K562 (cell line): Measurements from ENCODE around the gene GALK2. TPM values are rescaled to one million over a fixed set of nuclear protein-coding genes. Genes with fewer than 3 reads are reported as not detected.

ENCODE experiments used
- BACH1 ChIP-seq: fragments of 200-800 bp; sonication (Bioruptor generic); IDR thresholded peaks from 2 replicates; pipeline ENCODE4 v1.6.1; 2016; ENCODE audit warnings: missing genetic modification characterization, missing compliant biosample characterization
- DDX20 ChIP-seq: fragments of 450-650 bp; IDR thresholded peaks from 2 replicates; pipeline ENCODE4 v1.6.1; 2016; ENCODE audit warnings: missing genetic modification characterization, low read depth, mild to moderate bottlenecking, missing compliant biosample characterization, moderate library complexity
- ETV1 ChIP-seq: fragments of 450-650 bp; conservative IDR thresholded peaks from 2 replicates; pipeline ENCODE4 v1.6.1; 2016; ENCODE audit warnings: missing genetic modification characterization, control low read depth, low read depth, missing compliant biosample characterization
- FOS ChIP-seq: IDR thresholded peaks from 3 replicates; pipeline ENCODE4 v1.6.1; 2011; ENCODE audit not compliant: insufficient read length; ENCODE audit errors: extremely low read depth
- HCFC1 ChIP-seq: IDR thresholded peaks from 2 replicates; pipeline ENCODE4 v1.6.1; 2012; ENCODE audit warnings: low read depth, low read length, improper control_type of control experiment
- HNRNPH1 ChIP-seq: fragments of 200-400 bp; formaldehyde crosslinking; optimal IDR thresholded peaks from 2 replicates; pipeline ENCODE3; 2017; ENCODE audit warnings: low read depth, mild to moderate bottlenecking, low read length, moderate library complexity
- HNRNPUL1 ChIP-seq: fragments of 200-400 bp; formaldehyde crosslinking; IDR thresholded peaks from 2 replicates; pipeline ENCODE4 v1.6.1; 2017; ENCODE audit warnings: low read length
- KDM1A ChIP-seq, 2 experiments: fragments of 450-650 bp; IDR thresholded peaks; 2 replicates each; pipeline ENCODE4 v1.6.1; 2016; ENCODE audit warnings: mild to moderate bottlenecking in 2 of 2
- KLF10 ChIP-seq: fragments of 250-450 bp; sonication (Bioruptor Pico); IDR thresholded peaks from 2 replicates; pipeline ENCODE4 v1.6.1; 2021; ENCODE audit warnings: matching md5 sums
- MAFG ChIP-seq: fragments of 450-650 bp; conservative IDR thresholded peaks from 2 replicates; pipeline ENCODE4 v1.6.1; 2016; ENCODE audit warnings: missing genetic modification characterization, missing compliant biosample characterization
- MCM5 ChIP-seq: fragments of 450-650 bp; IDR thresholded peaks from 2 replicates; pipeline ENCODE4 v1.6.1; 2016; ENCODE audit warnings: low read depth
- NCOR1 ChIP-seq: fragments of 450-650 bp; IDR thresholded peaks from 2 replicates; pipeline ENCODE4 v1.6.1; 2016; ENCODE audit warnings: mild to moderate bottlenecking, moderate library complexity
- NEUROD1 ChIP-seq: fragments of 150-350 bp; IDR thresholded peaks from 2 replicates; pipeline ENCODE4 v1.6.1; 2014; ENCODE audit warnings: borderline replicate concordance, low read length, low read depth; ENCODE audit not compliant: partially characterized antibody
- NFYB ChIP-seq: IDR thresholded peaks from 2 replicates; pipeline ENCODE4 v1.6.1; 2011; ENCODE audit warnings: mild to moderate bottlenecking, moderate library complexity; ENCODE audit not compliant: insufficient read length; ENCODE audit errors: extremely low read depth
- RBM25 ChIP-seq: fragments of 200-400 bp; formaldehyde crosslinking; IDR thresholded peaks from 2 replicates; pipeline ENCODE4 v1.6.1; 2018; ENCODE audit warnings: low read length, low read depth, moderate library complexity; ENCODE audit not compliant: severe bottlenecking
- SETDB1 ChIP-seq: IDR thresholded peaks from one replicate; pipeline ENCODE4 v1.6.1; 2012; ENCODE audit warnings: low read length, control low read depth, inconsistent platforms
- SMARCC2 ChIP-seq: fragments of 450-650 bp; IDR thresholded peaks from 2 replicates; pipeline ENCODE4 v1.6.1; 2017; ENCODE audit warnings: antibody characterized with exemption, moderate library complexity, mild to moderate bottlenecking, low read depth
- TBL1XR1 ChIP-seq, 2 experiments: IDR thresholded peaks; 2 replicates each; pipeline ENCODE4 v1.6.1; 2012; ENCODE audit warnings: improper control_type of control experiment in 2 of 2, low read length in 2 of 2, mild to moderate bottlenecking in 1 of 2
- TCF15 ChIP-seq: fragments of 250-450 bp; sonication (Bioruptor Pico); IDR thresholded peaks from 2 replicates; pipeline ENCODE4 v1.8.0; 2022; ENCODE audit warnings: moderate library complexity, mild to moderate bottlenecking, inconsistent platforms
- ZBTB1 ChIP-seq: sonication (generic); formaldehyde crosslinking; IDR thresholded peaks from 2 replicates; pipeline ENCODE4 v1.8.1; 2023; ENCODE audit warnings: missing genetic modification reagents, low read depth, mild to moderate bottlenecking, borderline replicate concordance
- ZNF589 ChIP-seq: fragments of 200-800 bp; sonication (Bioruptor generic); IDR thresholded peaks from 2 replicates; pipeline ENCODE4 v1.6.1; 2016; ENCODE audit warnings: low read depth, missing genetic modification characterization, missing compliant biosample characterization
- polyA plus RNA-seq, 8 experiments: library from polyadenylated mRNA; depleted of rRNA in 4 of 8; stranded (reverse) in 5 of 8; unstranded in 3 of 8; fragments of >200 nt; fragmentation: Nextera tagmentation in 2 of 8; fragmentation: Illumina TruSeq in 1 of 8; extraction: Ambion mirVana in 2 of 8; extraction: Trizol in 1 of 8; gene quantifications; 2 replicates each; pipeline versions ENCODE4 v1.2.1 to v1.2.3, GENCODE V29; 2011 to 2014; ENCODE audit warnings: inconsistent platforms in 1 of 8, missing spikeins in 1 of 8
- total RNA-seq, 7 experiments: library from RNA; depleted of rRNA in 6 of 7; stranded (reverse); fragments of >200 nt in 6 of 7; fragmentation: Illumina TruSeq in 2 of 7; extraction: Trizol in 2 of 7; gene quantifications; 2 replicates each; pipeline versions ENCODE4 v1.2.1 to v1.2.3, GENCODE V29; 2011 to 2021; ENCODE audit warnings: low replicate concordance in 1 of 7
- TF ChIP-seq, protein P1 (sequence below), 2 experiments: fragments of 450-650 bp in 1 of 2; IDR thresholded peaks; 2 replicates each; pipeline ENCODE4 v1.6.1; 2011 to 2017; ENCODE audit warnings: low read depth in 2 of 2, antibody characterized with exemption in 1 of 2, borderline replicate concordance in 1 of 2, low read length in 1 of 2, mild to moderate bottlenecking in 1 of 2, mixed read lengths in 1 of 2; ENCODE audit not compliant: control insufficient read depth in 1 of 2
- TF ChIP-seq, protein P2 (sequence below): sonication (generic); formaldehyde crosslinking; IDR thresholded peaks from 2 replicates; pipeline ENCODE4 v1.8.0; 2023; ENCODE audit warnings: mild to moderate bottlenecking, missing genetic modification reagents

Gene GALK2
- total and polyA plus RNA-seq, 9 of the 15 experiments (the other 6 are each of a cell fraction or from before 2014, with no cell fraction given): 32.8 to 82.0 (median 54.4) TPM

GRCh38 chr15:49169880-49170597, at the start of gene GALK2 (continued):
- TF ChIP-seq, protein P1, sequence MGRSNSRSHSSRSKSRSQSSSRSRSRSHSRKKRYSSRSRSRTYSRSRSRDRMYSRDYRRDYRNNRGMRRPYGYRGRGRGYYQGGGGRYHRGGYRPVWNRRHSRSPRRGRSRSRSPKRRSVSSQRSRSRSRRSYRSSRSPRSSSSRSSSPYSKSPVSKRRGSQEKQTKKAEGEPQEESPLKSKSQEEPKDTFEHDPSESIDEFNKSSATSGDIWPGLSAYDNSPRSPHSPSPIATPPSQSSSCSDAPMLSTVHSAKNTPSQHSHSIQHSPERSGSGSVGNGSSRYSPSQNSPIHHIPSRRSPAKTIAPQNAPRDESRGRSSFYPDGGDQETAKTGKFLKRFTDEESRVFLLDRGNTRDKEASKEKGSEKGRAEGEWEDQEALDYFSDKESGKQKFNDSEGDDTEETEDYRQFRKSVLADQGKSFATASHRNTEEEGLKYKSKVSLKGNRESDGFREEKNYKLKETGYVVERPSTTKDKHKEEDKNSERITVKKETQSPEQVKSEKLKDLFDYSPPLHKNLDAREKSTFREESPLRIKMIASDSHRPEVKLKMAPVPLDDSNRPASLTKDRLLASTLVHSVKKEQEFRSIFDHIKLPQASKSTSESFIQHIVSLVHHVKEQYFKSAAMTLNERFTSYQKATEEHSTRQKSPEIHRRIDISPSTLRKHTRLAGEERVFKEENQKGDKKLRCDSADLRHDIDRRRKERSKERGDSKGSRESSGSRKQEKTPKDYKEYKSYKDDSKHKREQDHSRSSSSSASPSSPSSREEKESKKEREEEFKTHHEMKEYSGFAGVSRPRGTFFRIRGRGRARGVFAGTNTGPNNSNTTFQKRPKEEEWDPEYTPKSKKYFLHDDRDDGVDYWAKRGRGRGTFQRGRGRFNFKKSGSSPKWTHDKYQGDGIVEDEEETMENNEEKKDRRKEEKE (IDR thresholded peaks at IDR 0.05; ENCODE audit: borderline replicate concordance in 1 of 2, control insufficient read depth in 1 of 2, low read depth in 2 of 2, low read length in 1 of 2): peak in 1 of 2 experiments; percentile 71; a peak in 1 of 4 replicates
- no peak for TF ChIP-seq ZBTB1
- peak; percentile 41; the same call in 1 of the 2 replicates for TF ChIP-seq BACH1 (tag)
- peak; percentile 72 for TF ChIP-seq HCFC1
- no peak for TF ChIP-seq NFYB
- no peak for TF ChIP-seq DDX20 (tag)
- peak; percentile 14; the same call in 1 of the 2 replicates for TF ChIP-seq NCOR1
- TF ChIP-seq RBM25: no peak
- TF ChIP-seq KDM1A (IDR thresholded peaks at IDR 0.05): no peak
- TF ChIP-seq MAFG (tag): peak; percentile 41; the same call in 1 of the 2 replicates
- TF ChIP-seq FOS: no peak
- TF ChIP-seq ZNF589: 0 out of 2 replicates have a peak, but pooled peaks have one; percentile 4
- TF ChIP-seq TCF15 (CRISPR knock-in tag): no peak
- TF ChIP-seq HNRNPH1: no peak
- no peak for TF ChIP-seq HNRNPUL1
- TF ChIP-seq ETV1 (tag): peak; percentile 58; the same call in 1 of the 2 replicates
- TF ChIP-seq SMARCC2: no peak
- TF ChIP-seq KLF10: no peak
- TF ChIP-seq, protein P2, sequence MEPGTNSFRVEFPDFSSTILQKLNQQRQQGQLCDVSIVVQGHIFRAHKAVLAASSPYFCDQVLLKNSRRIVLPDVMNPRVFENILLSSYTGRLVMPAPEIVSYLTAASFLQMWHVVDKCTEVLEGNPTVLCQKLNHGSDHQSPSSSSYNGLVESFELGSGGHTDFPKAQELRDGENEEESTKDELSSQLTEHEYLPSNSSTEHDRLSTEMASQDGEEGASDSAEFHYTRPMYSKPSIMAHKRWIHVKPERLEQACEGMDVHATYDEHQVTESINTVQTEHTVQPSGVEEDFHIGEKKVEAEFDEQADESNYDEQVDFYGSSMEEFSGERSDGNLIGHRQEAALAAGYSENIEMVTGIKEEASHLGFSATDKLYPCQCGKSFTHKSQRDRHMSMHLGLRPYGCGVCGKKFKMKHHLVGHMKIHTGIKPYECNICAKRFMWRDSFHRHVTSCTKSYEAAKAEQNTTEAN (CRISPR knock-in tag): no peak
- no peak for TF ChIP-seq SETDB1
- no peak for TF ChIP-seq MCM5
- TF ChIP-seq NEUROD1: peak; percentile 51
- TF ChIP-seq TBL1XR1 (IDR thresholded peaks at IDR 0.05; ENCODE audit: low read length in 2 of 2): peak; percentile 59 to 89; a peak in 2 of 4 replicates
